Measurements from ENCODE around the gene GPHN. TPM values are rescaled to one million over a fixed set of nuclear protein-coding genes. Genes with fewer than 3 reads are reported as not detected.

Gene GPHN
- total and polyA plus RNA-seq, 2 of the 8 experiments (the other 6 are each of a cell fraction or from before 2014, with no cell fraction given): 6.0 to 16.0 TPM

DNA sequence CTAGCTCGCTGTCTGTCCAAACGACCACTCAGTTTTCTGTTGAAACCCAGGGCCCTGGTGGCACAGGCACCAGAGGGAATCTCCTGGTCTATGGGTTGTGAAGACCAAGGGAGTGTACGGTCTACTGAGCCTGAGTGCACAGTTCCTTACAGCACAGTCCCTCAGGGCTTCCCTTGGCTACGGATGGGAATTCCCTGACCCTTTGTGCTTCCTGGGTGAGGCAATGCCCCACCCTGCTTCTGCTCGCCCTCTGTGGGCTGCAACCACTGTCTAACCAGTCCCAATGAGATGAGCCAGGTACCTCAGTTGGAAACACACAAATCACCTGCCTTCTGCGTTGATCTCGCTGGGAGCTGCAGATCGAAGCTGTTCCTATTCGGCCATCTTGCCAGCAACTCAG lies 22.6 kb downstream of the GPHN start (continued):
- TF ChIP-seq, protein P1, sequence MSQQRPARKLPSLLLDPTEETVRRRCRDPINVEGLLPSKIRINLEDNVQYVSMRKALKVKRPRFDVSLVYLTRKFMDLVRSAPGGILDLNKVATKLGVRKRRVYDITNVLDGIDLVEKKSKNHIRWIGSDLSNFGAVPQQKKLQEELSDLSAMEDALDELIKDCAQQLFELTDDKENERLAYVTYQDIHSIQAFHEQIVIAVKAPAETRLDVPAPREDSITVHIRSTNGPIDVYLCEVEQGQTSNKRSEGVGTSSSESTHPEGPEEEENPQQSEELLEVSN (IDR thresholded peaks at IDR 0.05): no peak
- TF ChIP-seq KDM5A (IDR thresholded peaks at IDR 0.05; ENCODE audit: low read length) (no peak), EZH2 (IDR thresholded peaks at IDR 0.05; ENCODE audit: low read depth, low read length, severe bottlenecking) (no peak), PHF8 (conservative IDR thresholded peaks at IDR 0.05; ENCODE audit: low read depth, low read length) (no peak), SUZ12 (IDR thresholded peaks at IDR 0.05; ENCODE audit: low read length) (no peak), JUND (IDR thresholded peaks at IDR 0.05; ENCODE audit: low read length) (no peak), BRCA1 (IDR thresholded peaks at IDR 0.05; ENCODE audit: low read depth, low read length) (no peak)

Measured in H1 (cell line).